ENCODE measurements around the gene WDR83. TPM values are rescaled to one million over a fixed set of nuclear protein-coding genes. Genes with fewer than 3 reads are reported as not detected.

WDR83 gene
- total and polyA plus RNA-seq, 4 donors = 7.9 to 15.8 (median 11.8) TPM

DNA sequence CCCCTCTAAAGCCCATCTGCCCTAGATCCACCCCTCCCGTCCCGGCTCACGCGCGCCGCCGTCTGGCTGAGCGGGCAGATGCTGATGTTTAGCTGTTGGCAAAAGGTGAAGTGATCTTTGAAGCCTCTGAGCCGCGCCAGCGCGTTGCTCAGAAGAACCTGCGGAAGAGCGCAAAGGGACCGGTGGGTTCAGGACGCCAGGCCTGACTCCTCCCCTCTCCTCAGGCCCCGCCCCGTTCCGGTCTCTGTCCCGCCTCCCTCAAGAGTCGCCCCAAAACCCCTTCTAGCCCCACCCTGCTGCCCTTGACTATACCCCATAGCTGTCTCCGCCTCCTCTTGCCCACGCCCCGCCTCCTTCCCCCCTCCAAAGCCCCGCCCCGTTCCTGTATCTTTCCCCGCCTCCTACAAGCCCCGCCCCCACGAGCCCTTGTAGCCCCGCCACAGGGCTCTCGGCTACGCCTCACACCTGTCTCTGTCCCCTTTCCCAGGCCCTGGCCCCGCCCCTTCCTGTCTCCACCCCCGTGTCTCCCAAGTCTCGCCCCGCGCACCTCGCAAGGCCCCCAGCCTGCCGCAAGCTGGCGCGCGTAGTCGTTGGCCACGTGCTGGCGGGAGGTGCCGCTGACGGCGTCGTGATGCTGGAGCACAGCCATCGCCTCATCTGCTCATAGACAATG, 9.6 kb upstream of the WDR83 start:
- no peaks in the 10 kb centered on the region for H3K4me1 ChIP-seq (ENCODE audit: control insufficient read depth in 5 of 5, insufficient read depth in 5 of 5, low read length in 5 of 5)
- TF ChIP-seq, protein P1, sequence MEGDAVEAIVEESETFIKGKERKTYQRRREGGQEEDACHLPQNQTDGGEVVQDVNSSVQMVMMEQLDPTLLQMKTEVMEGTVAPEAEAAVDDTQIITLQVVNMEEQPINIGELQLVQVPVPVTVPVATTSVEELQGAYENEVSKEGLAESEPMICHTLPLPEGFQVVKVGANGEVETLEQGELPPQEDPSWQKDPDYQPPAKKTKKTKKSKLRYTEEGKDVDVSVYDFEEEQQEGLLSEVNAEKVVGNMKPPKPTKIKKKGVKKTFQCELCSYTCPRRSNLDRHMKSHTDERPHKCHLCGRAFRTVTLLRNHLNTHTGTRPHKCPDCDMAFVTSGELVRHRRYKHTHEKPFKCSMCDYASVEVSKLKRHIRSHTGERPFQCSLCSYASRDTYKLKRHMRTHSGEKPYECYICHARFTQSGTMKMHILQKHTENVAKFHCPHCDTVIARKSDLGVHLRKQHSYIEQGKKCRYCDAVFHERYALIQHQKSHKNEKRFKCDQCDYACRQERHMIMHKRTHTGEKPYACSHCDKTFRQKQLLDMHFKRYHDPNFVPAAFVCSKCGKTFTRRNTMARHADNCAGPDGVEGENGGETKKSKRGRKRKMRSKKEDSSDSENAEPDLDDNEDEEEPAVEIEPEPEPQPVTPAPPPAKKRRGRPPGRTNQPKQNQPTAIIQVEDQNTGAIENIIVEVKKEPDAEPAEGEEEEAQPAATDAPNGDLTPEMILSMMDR (IDR thresholded peaks at IDR 0.05; ENCODE audit: control extremely low read depth, extremely low read depth) = no peak
- 81 to 88% methylated on average over 46 to 50 of the region's 50 CpGs for WGBS, 2 donors
- H3K36me3 ChIP-seq (ENCODE audit: control insufficient read depth in 4 of 4, insufficient read depth in 4 of 4, low read length in 4 of 4) = peaks cover 13 to 42% (median 16%) of the 10 kb centered on the region in 4 donors
- no peaks in the 10 kb centered on the region for H3K27me3 ChIP-seq (ENCODE audit: control insufficient read depth in 3 of 3, insufficient read depth in 3 of 3, low read length in 2 of 3)
- H3K4me3 ChIP-seq = no peak overlapping the region
- DNase-seq (no peak), ATAC-seq (ENCODE audit: insufficient read depth, low FRiP score) (no peak)
- no peak overlapping the region for H3K27ac ChIP-seq (ENCODE audit: low read depth in 1 of 2, low read length in 1 of 2)
- no peaks in the 10 kb centered on the region for H3K9me3 ChIP-seq (ENCODE audit: control insufficient read depth in 4 of 4, insufficient read depth in 3 of 4, low read length in 3 of 4)
- H3K9ac ChIP-seq (ENCODE audit: insufficient read depth in 1 of 2, low read length in 2 of 2) = no peak overlapping the region

DNA sequence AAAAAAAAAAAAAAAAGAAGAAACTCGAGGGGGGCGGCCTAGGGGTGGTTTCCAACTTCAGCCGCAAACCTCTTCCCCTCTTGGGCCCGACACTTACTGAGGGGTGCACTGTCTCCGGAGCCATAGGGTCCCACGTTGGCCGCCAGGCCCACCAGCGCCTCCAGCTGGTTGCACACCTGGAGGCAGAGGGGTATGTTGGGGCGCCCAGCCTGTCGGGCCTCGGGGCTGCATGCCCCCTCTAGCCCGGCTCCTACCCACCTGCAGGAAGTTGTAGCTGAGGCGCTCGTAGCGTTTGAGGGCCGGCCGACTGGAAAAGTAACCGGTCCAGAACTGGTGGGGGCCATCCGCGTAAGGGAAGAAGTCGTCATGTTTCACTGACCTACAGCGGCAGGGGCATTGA, 8.6 kb upstream of the WDR83 start:
- H3K4me3 ChIP-seq = no peak overlapping the region
- no peaks in the 10 kb centered on the region for H3K27me3 ChIP-seq (ENCODE audit: control insufficient read depth in 3 of 3, insufficient read depth in 3 of 3, low read length in 2 of 3)
- ATAC-seq (ENCODE audit: insufficient read depth, low FRiP score) = no peak
- H3K4me1 ChIP-seq (ENCODE audit: control insufficient read depth in 5 of 5, insufficient read depth in 5 of 5, low read length in 5 of 5) = no peaks in the 10 kb centered on the region
- no peak overlapping the region for H3K9ac ChIP-seq (ENCODE audit: insufficient read depth in 1 of 2, low read length in 2 of 2)
- DNase-seq = no peak
- WGBS, 2 donors = 95 to 97% methylated on average over 20 to 22 of the region's 22 CpGs
- no peak overlapping the region for H3K27ac ChIP-seq (ENCODE audit: low read depth in 1 of 2, low read length in 1 of 2)
- peaks cover 13 to 40% (median 16%) of the 10 kb centered on the region in 4 donors for H3K36me3 ChIP-seq (ENCODE audit: control insufficient read depth in 4 of 4, insufficient read depth in 4 of 4, low read length in 4 of 4)
- H3K9me3 ChIP-seq (ENCODE audit: control insufficient read depth in 4 of 4, insufficient read depth in 3 of 4, low read length in 3 of 4) = no peaks in the 10 kb centered on the region
- TF ChIP-seq, protein P1 (IDR thresholded peaks at IDR 0.05; ENCODE audit: control extremely low read depth, extremely low read depth) = no peak

DNA sequence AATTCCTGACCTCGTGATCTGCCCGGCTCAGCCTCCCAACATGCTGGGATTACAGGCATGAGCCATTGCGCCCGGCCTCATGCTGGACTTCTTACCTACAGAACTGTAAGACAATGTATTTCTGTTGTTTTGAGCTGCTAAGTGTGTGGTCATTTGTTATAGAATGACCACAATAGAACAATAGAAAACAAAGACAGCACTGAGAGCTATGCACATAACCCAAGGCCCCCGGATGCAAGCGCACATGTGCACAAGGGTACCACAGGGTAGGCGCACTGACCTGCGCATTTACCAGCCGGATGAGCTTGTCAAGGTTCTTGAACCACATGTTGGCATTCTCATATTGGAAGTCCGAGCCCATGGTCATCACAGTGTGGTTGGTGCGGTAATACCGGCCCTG, 5.6 kb upstream of the WDR83 start:
- Histone ChIP-seq H3K4me3 (no peak overlapping the region), H3K9ac (ENCODE audit: insufficient read depth in 1 of 2, low read length in 2 of 2) (no peak overlapping the region), H3K27me3 (ENCODE audit: control insufficient read depth in 3 of 3, insufficient read depth in 3 of 3, low read length in 2 of 3) (no peaks in the 10 kb centered on the region), H3K4me1 (ENCODE audit: control insufficient read depth in 5 of 5, insufficient read depth in 5 of 5, low read length in 5 of 5) (peaks cover 0 to 5% (median 3%) of the 10 kb centered on the region in 5 donors), H3K36me3 (ENCODE audit: control insufficient read depth in 4 of 4, insufficient read depth in 4 of 4, low read length in 4 of 4) (peaks cover 9 to 43% (median 13%) of the 10 kb centered on the region in 4 donors), H3K9me3 (ENCODE audit: control insufficient read depth in 4 of 4, insufficient read depth in 3 of 4, low read length in 3 of 4) (no peaks in the 10 kb centered on the region), H3K27ac (ENCODE audit: low read depth in 1 of 2, low read length in 1 of 2) (no peak overlapping the region)
- DNase-seq (no peak), ATAC-seq (ENCODE audit: insufficient read depth, low FRiP score) (no peak)
- WGBS, 2 donors = 93 to 98% methylated on average over 12 of the region's 12 CpGs
- TF ChIP-seq, protein P1 (IDR thresholded peaks at IDR 0.05; ENCODE audit: control extremely low read depth, extremely low read depth) = no peak
